Fibroblast of skin of scalp (primary cell): ENCODE results near the gene LIN37.
"Not testable (repeated sequence)": the region's sequence is repeated elsewhere in the genome, so short reads cannot be mapped to it uniquely, and the experiment has no call there.

ENCODE experiments used
- DNase-seq: peaks from one replicate; pipeline ENCODE4 v3.0.0-alpha.2; 2013

The LIN37 gene

DNA sequence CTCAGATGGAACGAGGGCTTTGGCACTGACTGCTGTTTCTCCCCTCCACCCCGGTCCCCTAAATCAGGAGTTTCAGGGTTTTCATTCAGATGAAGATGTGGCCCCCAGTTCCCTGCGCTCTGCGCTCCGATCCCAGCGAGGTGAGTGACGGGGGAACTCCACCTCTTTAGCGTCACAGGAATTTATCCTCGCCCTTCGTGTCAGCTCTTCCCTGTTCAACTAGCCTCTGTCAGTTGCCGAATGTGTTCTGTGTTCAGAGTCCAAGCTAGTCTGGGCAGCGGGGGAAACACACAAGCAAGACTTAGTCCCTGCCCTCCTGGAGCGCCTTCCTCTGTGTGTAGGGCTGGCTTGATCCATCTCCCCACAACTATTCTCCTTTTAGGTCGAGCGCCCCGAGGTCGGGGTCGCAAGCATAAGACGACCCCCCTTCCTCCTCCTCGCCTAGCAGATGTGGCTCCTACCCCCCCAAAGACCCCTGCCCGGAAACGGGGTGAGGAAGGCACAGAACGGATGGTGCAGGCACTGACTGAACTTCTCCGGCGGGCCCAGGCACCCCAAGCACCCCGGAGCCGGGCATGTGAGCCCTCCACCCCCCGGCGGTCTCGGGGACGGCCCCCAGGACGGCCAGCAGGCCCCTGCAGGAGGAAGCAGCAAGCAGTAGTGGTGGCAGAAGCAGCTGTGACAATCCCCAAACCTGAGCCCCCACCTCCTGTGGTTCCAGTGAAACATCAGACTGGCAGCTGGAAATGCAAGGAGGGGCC lies 28.8 kb upstream of the LIN37 start:
- DNase-seq: no peak

DNA sequence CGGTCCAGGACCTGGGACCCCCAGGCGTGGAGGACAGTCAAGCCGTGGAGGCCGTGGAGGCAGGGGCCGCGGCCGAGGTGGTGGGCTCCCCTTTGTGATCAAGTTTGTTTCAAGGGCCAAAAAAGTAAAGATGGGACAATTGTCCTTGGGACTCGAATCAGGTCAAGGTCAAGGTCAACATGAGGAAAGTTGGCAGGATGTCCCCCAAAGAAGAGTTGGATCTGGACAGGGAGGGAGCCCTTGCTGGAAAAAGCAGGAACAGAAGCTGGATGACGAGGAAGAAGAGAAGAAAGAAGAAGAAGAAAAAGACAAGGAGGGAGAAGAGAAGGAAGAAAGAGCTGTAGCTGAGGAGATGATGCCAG lies 28.2 kb upstream of the LIN37 start:
- no peak for DNase-seq

DNA sequence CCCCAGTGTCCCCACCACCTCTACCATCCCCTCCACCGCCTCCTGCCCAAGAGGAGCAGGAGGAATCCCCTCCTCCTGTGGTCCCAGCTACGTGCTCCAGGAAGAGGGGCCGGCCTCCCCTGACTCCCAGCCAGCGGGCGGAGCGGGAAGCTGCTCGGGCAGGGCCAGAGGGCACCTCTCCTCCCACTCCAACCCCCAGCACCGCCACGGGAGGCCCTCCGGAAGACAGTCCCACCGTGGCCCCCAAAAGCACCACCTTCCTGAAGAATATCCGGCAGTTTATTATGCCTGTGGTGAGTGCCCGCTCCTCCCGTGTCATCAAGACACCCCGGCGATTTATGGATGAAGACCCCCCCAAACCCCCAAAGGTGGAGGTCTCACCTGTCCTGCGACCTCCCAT lies 27.7 kb upstream of the LIN37 start:
- no peak for DNase-seq

DNA sequence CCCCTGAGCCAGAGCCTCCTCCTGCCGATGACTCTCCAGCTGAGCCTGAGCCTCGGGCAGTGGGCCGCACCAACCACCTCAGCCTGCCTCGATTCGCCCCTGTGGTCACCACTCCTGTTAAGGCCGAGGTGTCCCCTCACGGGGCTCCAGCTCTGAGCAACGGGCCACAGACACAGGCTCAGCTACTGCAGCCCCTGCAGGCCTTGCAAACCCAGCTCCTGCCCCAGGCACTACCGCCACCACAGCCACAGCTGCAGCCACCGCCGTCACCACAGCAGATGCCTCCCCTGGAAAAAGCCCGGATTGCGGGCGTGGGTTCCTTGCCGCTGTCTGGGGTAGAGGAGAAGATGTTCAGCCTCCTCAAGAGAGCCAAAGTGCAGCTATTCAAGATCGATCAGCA lies 27.0 kb upstream of the LIN37 start:
- DNase-seq: no peak

DNA sequence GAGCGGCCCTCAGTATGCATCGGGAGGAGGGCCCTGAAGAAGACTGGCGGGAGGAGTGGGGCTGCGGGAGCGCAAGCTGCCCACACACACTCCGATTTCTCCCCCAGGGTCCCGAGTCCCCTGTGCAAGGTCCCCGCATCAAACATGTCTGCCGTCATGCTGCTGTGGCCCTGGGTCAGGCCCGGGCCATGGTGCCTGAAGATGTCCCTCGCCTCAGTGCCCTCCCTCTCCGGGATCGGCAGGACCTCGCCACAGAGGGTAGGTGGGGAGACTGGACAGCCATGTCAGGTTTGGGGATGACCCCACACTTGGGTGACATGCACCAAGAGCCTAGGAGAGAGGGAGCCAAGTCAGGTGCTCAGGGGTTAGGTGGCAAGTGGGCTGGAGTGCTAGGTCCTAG lies 25.9 kb upstream of the LIN37 start:
- DNase-seq: no peak

DNA sequence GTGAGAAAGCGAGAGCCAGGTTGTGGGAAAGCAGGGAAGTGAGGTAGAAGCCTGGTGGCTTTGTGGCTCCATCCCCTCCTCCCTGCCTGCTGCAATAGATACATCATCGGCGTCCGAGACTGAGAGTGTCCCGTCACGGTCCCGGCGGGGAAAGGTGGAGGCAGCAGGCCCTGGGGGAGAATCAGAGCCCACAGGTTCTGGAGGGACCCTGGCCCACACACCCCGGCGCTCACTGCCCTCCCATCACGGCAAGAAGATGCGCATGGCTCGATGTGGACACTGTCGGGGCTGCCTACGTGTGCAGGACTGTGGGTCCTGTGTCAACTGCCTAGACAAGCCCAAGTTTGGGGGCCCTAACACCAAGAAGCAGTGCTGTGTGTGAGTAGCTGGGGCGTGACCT lies 25.5 kb upstream of the LIN37 start:
- no peak for DNase-seq

DNA sequence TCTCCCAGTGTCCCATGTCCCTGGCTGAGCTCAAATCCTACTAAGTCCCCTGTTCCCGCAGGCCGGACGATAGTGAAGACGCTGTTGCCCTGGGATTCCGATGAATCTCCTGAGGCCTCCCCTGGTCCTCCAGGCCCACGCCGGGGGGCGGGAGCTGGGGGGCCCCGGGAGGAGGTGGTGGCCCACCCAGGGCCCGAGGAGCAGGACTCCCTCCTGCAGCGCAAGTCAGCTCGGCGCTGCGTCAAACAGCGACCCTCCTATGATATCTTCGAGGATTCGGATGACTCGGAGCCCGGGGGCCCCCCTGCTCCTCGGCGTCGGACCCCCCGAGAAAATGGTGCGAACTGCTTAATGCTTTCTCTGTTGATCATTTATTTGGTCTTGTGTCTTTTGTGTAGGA lies 24.7 kb upstream of the LIN37 start:
- DNase-seq: no peak

DNA sequence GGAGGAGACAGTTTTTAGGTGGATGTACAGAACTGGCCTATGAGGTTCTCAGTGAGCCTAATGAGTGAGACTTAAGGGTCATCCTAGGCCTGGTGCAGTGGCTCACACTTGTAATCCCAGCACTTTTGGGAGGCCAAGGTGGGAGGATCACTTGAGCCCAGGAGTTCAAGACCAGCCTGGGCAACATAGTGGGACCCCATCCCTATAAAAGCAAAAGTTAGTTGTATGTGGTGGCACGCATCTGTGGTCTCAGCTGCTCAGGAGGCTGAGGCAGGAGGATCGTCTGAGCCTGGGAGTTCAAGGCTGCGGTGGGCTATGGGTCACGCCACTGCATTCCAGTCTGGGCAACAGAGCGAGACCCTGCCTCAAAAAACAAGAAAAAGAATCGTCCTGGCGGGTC lies 24.2 kb upstream of the LIN37 start:
- not testable (repeated sequence) for DNase-seq

DNA sequence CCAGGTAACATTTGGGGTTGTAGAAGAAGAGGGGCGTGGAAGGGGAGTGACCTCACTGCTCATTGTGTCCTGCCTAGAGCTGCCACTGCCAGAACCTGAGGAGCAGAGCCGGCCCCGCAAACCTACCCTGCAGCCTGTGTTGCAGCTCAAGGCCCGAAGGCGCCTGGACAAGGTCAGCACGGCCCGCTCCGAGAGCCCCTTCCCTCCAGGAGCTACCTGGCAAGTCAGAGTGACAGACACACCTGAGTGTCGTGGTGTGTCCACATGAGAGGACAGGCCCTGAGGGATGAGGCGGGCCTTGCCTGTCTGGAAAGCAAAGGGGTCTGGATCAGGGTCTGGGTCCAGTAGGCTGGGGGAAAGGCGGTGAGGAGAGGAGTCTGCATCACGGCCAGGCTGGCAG lies 23.8 kb upstream of the LIN37 start:
- no peak for DNase-seq

DNA sequence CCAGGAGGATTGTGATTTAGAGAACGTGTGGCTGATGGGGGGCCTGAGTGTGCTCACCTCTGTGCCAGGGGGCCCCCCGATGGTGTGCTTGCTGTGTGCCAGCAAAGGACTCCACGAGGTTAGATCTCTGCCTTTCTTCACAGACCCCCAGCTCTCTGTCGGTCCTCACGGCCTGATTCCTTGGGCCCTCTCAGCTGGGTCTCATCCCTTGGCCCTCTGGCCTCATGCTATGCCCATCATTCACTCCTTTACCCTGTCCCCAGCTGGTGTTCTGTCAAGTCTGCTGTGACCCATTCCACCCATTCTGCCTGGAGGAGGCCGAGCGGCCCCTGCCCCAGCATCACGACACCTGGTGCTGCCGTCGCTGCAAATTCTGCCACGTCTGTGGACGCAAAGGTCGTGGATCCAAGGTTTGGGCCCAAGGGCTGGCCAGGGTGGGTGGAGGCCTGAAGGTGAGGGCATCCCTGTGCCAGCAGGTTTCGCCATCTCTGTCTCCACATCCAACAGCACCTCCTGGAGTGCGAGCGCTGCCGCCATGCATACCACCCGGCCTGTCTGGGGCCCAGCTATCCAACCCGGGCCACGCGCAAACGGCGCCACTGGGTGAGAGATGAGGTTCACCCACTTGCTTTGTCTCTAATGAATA lies 23.0 kb upstream of the LIN37 start:
- no peak for DNase-seq

DNA sequence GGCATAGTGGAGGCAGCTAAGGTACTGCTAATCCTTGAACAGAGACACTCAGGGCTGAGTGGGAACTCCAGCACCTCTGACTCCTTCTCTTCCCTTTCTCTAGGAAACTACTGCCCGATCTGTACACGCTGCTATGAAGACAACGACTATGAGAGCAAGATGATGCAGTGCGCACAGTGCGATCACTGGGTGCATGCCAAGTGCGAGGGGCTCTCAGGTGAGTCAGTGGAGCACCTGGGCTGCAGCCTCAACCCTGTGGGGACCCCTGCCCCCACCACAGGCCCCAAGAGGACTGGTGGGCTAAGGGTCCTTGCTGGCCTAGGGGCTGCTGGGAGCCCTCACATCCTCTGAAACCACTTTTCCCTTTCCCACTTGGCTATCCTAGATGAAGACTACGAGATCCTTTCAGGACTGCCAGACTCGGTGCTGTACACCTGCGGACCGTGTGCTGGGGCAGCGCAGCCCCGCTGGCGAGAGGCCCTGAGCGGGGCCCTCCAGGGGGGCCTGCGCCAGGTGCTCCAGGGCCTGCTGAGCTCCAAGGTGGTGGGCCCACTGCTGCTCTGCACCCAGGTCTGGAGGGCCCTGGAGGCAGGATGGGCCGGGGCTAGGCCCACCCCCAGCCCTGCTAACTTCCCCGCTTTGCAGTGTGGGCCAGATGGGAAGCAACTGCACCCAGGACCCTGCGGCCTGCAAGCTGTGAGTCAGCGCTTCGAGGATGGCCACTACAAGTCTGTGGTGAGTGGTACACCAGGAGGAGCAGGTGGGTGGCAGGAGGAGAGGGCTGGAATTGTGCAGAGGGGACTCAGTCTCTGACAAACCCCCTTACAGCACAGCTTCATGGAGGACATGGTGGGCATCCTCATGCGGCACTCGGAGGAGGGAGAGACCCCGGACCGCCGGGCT lies 21.1 kb upstream of the LIN37 start:
- DNase-seq: no peak

DNA sequence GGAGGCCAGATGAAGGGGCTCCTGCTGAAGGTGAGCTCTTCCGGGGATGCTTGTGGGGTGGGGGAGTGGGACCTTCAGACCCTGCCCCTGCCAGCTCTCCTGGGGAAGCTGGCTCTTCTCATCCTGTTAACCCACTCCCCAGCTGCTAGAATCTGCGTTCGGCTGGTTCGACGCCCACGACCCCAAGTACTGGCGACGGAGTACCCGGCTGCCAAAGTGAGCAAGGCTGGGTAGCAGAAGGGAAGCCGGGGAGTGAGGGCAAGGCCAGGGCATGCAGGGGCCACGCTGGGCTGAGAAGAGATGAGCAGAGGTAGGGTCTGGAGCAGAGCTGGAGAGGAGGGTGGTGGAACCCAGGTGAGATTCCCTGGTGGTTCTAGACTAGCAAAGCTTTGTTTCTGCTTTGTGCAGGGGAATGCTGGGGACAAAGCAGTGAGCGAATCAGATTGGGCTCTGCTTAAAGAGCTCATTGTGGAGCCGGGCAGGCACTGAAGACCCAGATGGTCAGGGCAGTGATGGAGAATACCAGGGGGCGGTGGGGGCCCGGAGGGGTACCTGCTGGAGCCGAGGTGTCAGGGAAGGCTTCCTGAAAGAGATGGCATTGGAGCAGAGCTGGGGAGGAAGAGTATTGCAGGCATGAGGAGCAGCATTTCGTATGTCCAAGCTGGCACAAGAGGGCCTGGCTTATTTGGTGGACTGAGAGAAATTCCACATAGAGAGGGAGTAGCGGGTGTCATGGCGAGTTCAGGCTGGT lies 20.2 kb upstream of the LIN37 start:
- DNase-seq: no peak

DNA sequence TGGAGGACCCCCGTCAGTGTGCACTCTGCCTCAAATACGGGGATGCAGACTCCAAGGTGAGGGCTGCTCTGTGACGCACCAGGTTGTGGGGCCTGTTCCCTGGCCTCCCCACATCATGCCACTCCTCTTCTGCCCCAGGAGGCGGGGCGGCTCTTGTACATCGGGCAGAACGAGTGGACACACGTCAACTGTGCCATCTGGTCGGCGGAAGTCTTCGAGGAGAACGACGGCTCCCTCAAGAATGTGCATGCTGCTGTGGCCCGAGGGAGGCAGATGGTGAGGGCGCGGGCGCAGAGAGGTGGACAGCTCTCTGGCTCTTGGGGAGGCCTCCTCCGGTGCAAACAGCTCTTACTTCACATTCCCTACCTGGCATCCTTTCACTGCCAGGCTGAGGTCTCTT lies 19.4 kb upstream of the LIN37 start:
- DNase-seq: no peak

DNA sequence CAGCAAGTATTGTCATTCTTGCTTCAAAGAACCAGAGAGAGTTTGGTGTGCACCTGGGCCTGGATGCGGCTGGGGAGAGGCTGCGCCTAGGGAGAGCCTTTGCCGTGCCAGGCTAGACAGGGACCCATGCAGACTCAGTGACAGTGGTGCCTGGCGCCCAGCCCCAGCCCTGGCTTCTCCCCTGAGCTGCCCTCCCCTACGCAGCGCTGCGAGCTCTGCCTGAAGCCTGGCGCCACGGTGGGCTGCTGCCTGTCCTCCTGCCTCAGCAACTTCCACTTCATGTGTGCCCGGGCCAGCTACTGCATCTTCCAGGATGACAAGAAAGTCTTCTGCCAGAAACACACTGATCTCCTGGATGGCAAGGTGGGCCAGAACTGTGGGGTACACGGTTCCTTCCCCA lies 18.6 kb upstream of the LIN37 start:
- no peak for DNase-seq

DNA sequence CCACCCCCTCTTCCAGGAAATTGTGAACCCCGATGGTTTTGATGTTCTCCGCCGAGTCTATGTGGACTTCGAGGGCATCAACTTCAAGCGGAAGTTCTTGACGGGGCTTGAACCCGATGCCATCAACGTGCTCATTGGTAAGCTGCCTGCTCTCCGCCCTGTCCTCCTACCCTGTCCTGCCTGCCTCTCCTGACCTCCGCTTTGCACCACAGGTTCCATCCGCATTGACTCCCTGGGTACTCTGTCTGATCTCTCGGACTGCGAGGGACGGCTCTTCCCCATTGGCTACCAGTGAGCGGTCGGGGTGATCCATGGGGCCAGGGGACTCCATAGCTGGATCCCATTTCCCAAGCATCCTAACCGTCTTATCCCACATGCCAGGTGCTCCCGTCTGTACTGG lies 18.1 kb upstream of the LIN37 start:
- DNase-seq: no peak

DNA sequence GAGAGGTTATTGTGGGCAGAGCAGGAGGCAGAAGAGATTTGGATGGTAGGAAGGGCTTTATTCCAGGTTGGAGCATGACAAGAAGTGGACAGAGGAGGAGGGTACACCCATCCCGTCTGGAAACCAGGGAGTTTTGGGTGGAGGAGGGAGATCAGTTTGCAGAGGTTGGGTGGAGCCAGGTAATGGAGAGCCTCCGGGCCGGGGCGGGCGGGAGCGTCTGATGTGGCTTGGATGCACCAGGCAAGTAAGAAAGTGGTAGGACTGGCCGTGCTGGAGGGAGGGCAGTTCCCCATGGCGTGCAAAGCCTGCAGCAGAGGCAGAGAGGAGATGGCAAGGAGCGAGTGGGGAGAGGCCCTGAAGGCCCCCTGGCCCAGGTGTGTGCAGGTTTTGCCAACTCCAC lies 17.0 kb upstream of the LIN37 start:
- DNase-seq: no peak

DNA sequence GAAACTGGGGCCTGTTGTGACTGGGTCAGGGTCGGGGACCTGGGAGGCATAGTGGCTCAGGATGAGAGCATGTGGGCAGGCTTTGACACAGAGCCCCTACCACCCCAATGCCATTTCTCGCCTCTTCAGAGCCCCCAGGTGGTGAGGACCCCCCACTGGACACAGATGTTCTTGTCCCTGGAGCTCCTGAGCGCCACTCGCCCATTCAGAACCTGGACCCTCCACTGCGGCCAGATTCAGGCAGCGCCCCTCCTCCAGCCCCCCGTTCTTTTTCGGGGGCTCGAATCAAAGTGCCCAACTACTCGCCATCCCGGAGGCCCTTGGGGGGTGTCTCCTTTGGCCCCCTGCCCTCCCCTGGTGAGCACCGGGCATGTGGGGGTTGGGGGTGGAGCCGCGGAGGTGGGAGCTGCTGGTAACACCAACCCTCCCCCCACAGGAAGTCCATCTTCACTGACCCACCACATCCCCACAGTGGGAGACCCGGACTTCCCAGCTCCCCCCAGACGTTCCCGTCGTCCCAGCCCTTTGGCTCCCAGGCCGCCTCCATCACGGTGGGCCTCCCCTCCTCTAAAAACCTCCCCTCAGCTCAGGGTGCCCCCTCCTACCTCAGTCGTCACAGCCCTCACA lies 16.5 kb upstream of the LIN37 start:
- no peak for DNase-seq

DNA sequence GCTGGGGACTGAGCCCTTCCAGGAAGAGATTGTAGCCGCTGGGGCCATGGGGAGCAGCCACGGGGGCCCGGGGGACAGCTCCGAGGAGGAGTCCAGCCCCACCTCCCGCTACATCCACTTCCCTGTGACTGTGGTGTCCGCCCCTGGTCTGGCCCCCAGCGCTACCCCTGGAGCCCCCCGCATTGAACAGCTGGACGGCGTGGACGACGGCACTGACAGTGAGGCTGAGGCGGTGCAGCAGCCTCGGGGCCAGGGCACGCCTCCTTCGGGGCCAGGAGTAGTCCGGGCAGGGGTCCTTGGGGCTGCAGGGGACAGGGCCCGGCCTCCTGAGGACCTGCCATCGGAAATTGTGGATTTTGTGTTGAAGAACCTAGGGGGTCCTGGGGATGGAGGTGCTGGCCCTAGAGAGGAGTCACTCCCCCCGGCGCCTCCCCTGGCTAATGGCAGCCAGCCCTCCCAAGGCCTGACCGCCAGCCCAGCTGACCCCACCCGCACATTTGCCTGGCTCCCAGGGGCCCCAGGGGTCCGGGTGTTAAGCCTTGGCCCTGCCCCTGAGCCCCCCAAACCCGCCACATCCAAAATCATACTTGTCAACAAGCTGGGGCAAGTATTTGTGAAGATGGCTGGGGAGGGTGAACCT lies 15.7 kb upstream of the LIN37 start:
- DNase-seq: no peak

DNA sequence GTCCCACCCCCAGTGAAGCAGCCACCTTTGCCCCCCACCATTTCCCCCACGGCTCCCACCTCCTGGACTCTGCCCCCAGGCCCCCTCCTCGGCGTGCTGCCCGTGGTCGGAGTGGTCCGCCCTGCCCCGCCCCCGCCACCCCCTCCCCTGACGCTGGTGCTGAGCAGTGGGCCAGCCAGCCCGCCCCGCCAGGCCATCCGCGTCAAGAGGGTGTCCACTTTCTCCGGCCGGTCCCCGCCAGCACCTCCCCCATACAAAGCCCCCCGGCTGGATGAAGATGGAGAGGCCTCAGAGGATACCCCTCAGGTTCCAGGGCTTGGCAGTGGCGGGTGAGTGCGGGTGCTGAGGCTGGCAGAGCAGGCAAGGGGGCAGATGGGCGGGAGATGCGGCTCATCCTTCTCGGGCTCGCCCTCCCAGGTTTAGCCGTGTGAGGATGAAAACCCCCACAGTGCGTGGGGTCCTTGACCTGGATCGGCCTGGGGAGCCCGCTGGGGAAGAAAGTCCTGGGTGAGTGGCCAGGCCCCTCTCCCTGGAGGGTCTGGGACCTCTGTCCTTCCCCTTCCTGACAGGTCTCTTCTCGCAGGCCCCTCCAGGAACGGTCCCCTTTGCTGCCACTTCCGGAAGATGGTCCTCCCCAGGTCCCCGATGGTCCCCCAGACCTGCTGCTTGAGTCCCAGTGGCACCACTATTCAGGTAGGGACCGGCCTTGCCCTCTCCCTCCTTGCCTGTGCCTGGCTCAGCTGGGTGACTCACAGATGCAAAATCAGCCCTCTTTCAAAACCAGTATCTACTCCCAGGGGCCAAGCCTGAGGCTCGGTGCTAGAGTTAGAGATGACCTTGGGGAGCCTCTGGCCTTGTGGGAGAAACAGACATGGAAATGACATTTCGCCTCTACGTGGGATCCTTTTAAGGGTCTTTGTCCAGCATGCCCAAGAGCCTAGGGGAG lies 14.9 kb upstream of the LIN37 start:
- DNase-seq: no peak

DNA sequence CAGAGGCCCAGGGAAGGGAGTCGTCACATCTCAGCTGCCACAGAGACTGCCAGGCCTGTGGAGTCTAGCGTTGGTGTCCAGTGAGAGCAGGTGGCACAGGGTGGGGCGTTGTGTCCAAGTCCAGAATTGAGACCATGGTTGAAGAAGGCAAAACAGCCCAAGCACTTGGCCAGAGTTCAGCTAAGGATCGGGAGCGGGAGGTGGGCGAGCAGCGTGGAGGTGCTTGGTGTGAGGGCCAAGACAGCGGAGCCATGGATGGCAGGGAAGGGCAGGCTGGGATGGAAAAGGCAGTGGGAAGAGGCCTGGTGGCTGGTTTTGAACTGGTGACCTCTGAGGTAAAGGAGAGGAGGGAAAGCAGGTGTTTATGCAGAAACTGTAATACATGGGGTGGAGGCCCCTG lies 14.1 kb upstream of the LIN37 start:
- no peak for DNase-seq

DNA sequence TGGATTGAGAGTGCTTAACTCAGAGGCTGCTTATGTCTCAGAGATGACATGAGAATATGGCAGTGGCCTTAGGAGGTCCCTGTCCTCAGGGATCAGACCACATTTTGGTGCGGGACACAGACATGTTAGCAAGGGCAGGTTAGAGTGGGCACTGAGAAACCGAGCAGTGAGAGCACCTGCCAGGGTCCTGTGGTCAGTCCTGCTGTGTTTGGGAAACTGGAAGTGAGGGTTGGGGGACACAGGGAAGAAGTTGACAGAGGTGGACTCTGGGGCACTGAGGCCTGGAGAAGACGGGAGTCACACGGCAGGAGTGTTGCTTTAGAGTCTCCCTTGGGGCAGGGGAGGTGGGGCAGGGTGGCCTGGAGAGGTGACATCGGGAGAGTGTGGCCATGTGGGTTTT lies 13.5 kb upstream of the LIN37 start:
- no peak for DNase-seq
